ENCODE measurements around the gene PSMC3IP.

Gene PSMC3IP

DNA sequence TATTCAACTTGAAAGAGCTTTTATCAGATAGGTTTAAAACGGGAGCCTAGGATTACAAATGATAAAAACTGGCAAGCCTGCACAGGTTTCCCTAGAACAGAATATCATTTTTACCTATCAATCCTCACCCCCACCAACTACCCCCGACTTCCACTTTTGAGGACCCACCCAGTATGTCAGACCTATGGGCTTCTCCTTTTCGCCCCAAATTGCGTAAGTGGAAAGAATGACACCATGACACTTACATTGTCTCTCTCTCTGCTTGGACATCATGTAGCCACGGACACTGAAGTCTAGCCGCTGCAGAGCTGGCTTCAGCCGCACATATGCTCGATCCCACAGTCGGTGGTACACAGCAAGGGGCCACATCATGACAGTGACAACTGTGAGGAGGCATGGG, 7.4 kb upstream of the PSMC3IP start:
- DNase-seq = no peak

GRCh38 chr17:42581744-42582270, 4.3 kb upstream of the PSMC3IP start:
- DNase-seq = no peak

DNA sequence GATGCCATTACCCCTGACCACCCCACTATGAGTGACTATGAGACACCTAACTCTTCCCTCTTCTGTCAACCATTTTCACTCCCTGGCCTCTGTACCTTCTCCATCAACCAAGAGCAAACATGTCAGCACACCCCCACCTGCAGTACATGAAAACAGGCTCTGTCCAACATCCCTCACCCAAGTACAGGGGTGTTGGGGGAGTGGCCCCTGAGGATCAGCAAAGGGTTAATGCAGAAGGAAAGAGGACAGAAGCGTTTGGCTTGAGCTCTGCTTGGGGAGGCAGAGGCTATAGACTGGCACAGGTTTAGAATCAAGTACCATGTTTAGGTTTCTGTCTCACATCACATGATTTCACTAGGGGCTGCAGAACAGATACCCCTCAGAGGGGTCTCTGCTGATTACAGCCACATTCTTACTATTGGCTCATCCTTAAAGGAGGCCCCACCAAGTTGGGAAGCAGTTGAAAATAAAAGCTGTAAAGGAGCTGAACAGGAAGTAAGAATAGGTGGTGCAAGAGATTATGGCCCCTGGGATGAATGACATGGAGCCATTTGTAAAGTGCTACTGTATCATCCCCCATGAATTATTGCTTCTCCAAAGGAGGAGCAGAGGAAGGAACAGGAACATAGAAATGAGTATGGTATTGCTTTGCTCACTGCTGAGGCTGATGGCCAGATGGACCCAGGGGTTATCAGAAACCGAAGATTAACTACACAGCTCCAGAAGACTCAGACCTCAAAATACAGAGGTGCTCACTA, 2.4 kb upstream of the PSMC3IP start:
- no peak for DNase-seq

DNA sequence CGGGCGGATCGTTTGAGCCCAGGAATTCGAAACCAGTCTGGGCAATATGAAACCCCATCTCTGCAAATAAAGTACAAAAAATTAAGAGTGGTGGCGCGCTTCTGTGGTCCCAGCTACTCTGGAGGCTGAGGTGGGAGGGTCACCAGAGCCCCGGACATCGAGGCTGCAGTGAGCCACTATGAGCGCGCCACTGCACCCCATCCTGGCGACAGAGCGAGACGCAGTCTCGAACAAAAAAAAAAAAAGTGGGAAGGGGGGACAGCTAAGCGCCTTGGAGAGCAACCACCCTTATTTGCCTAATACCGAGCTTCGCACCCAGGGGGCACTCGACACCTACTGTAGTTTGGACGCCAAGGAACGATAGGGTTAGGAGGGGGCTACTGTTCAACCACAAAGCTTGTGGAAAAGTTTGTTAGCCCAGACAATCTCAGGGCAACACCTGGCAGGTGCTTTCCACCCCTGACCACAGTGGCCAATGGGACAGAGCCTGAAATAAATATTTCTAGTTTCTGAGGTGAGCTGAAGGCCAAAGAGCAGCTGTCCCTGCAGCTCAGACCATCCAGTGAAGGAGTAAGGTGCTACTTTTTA, 847 bp upstream of the PSMC3IP start:
- DNase-seq = peak; percentile 54

GRCh38 chr17:42577140-42577531, 393 bp downstream of the PSMC3IP start:
- no peak for DNase-seq

DNA sequence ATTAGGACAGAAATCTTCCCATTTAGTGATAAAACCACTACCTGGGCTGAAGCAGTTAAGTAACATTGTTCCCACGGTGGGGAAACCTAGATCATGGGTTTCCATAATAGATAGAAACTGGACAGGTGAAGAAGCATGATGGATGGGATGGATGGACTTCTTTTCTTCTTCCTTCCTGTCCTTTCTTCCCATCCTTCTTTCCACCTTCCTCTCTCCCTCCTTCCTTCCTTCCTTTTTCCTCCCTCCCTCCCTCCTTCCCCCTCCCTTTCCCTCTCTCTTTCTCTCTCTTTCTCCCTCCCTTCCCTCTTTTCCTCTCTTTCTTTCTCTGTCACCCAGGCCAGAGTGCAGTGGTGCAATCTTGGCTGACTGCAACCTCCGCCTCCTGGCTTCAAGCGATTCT, 3.1 kb downstream of the PSMC3IP start:
- DNase-seq = no peak

- no peak for DNase-seq
These were observed 4.4 kb downstream of the PSMC3IP start for GRCh38 chr17:42573095-42573494.

GRCh38 chr17:42571435-42572225, 5.9 kb downstream of the PSMC3IP start:
- DNase-seq = no peak

DNA sequence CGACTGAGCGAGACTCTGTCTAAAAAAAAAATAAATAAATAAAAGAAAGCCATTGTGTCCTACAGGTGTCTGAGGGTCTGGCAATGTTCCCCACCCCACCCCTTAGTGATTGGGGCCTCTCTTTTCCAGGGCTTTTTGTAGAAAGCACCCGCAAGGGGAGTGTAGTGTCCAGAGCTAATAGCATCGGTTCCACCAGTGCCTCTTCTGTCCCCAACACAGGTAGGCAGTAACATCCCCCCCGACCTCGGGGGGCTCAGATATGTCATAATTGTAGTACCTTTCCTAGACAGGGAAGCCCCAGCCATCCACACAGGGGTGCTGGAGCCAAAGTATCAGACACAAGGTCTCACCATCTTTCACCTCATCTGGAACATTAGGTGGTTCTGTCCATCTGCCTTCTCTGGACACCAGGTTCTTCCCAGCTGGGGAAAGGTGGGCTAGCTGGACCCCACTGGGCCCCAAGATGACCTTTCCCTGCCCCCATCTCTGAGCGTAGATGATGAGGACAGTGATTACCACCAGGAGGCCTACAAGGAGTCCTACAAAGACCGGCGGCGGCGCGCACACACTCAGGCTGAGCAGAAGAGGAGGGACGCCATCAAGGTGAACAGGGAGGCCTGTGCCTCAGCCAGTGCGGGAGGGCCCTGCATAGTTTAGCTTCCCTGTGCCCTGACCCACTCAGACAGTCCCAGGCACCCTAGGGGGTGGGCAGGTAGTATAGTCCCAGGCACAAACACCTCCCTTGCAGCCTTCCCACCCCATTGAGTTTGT, 9.0 kb downstream of the PSMC3IP start:
- no peak for DNase-seq

GRCh38 chr17:42566883-42567573, 10.5 kb downstream of the PSMC3IP start, which contains the start of gene MLX:
MLX (plus strand) TSS chr17:42567100; CDS start chr17:42567125, 25 bp downstream.
- peak; percentile 85 for DNase-seq

- DNase-seq = no peak
These were observed 11.2 kb downstream of the PSMC3IP start for GRCh38 chr17:42566215-42566882.

DNA sequence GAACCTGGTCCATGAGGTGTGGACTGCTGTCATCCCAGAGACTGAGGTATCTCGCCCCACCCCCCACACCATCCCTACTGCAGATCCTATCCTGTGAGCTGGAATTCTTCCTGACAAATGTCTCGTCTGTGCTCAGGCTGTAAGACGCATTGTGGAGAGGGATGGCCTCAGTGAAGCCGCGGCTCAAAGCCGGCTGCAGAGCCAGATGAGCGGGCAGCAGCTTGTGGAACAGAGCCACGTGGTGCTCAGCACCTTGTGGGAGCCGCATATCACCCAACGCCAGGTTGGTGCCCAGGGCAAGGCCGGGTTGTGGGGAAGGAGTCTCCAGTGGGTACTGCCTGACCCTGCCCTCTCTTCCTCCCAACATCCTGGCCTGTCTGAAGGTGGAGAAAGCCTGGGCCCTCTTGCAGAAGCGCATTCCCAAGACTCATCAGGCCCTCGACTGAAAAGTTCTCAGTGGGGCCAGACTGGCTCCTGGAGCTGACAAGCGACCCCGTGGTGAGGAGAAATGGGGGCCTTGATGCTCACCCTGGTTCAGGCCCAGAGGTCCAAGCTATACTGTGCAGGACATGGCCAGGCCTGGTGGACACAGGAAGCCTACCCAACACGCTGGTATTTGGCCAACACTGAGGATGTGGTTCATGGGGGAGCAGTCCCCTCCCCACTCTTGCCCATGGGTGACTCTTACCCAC, 11.9 kb downstream of the PSMC3IP start:
- DNase-seq = no peak

DNA sequence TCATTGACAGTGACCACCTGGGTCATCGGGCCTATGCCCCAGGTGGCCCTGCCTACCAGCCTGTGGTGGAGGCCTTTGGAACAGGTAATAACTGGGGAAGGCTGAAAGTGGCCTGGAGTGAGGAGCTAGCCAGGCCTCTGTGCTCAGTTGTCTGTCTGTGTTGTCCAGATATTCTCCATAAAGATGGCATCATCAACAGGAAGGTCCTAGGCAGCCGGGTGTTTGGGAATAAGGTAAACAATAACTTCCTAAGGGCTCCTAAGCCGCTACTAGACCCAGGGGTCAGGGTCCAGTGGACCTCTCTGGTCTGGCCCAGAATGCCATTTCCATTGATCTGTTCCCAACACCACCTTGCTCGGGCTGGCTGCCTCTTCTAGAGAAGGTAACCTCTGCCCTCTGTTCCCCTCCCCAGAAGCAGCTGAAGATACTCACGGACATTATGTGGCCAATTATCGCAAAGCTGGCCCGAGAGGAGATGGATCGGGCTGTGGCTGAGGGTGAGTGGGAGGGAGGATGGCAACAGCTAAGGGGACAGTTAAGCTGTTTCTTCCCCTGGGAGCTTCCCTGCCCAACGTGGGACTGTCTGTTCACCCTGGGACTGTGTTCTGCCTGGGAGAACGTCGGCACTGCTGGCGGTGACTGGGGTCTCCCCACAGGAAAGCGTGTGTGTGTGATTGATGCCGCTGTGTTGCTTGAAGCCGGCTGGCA, 12.6 kb downstream of the PSMC3IP start:
- no peak for DNase-seq

GRCh38 chr17:42563950-42564349, 13.6 kb downstream of the PSMC3IP start:
- DNase-seq = no peak

GRCh38 chr17:42563543-42563942, 14.0 kb downstream of the PSMC3IP start:
- DNase-seq = no peak

- DNase-seq = no peak
These were observed 14.4 kb downstream of the PSMC3IP start for GRCh38 chr17:42563143-42563509.

DNA sequence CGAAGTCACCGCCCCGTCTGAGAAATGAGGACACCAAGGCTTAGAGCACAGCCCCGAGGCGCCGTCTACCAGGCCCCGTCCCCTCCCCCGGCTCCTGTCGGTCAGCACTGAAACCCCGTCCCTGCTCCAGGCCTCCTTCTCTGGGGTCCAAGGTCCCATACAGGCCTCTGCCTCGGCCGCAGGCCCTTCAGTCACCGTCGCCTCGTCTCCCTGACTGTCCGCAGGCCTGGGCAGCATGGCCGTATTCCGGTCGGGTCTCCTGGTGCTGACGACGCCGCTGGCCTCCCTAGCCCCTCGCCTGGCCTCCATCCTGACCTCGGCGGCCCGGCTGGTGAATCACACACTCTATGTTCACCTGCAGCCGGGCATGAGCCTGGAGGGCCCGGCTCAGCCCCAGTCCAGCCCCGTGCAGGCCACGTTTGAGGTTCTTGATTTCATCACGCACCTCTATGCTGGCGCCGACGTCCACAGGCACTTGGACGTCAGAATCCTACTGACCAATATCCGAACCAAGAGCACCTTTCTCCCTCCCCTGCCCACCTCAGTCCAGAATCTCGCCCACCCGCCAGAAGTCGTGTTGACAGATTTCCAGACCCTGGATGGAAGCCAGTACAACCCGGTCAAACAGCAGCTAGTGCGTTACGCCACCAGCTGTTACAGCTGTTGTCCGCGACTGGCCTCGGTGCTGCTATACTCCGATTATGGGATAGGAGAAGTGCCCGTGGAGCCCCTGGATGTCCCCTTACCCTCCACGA, 15.0 kb downstream of the PSMC3IP start:
- no peak for DNase-seq

DNA sequence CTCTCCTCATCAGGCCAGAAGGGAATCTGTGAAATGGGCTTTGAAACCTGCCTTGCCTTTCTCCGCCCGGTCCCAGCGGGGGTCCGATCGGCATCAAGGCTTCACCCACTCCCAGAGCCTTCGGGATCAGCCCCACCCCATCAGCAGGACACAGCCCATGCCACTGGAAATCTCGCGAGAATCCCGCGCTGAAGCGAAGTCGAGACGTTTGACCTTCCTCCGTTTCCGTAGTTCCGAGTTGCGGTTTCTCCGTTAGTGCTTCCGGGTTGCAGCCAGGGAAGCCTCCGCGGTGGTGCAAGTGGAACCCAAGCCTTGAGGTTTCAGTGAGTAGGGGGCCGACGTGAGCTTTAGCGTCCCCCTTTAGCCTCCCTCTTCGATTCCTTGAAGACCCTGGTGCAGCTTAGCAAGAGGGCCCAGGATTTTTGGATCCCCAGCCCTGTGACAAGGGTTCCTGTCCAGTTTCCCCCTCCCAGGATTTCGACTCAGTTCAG, 15.6 kb downstream of the PSMC3IP start, which contains the start of gene COASY:
TSS of gene COASY (plus strand) at position 252 of the 491 bp plus-strand sequence. CDS start 475 bp downstream, outside the sequence.
- DNase-seq = peak; percentile 85

DNA sequence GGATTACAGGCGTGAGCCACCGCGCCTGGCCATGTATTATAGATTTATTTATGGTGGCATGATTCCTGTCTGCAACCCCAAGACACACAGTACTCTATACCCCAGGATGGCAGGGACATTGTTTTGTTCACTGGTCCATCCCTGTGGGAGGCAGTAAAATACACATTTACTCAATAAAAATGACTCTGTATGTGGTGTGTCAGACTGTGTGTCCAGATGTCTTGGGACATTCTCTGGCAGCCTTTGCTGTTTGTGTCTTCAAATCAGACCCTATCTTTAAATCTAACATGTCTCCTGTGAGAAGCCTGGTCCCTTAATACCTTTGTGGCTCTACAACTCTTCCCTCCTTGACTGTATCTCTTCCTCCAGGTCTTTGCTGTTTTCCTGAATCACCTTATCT, 17.3 kb downstream of the PSMC3IP start:
- DNase-seq = no peak
